Measurements from ENCODE around the gene SYTL1. TPM values are rescaled to one million over a fixed set of nuclear protein-coding genes. Genes with fewer than 3 reads are reported as not detected.

The SYTL1 gene
- total RNA-seq, 1 donor from 2014 or later: under 0.01 TPM

DNA sequence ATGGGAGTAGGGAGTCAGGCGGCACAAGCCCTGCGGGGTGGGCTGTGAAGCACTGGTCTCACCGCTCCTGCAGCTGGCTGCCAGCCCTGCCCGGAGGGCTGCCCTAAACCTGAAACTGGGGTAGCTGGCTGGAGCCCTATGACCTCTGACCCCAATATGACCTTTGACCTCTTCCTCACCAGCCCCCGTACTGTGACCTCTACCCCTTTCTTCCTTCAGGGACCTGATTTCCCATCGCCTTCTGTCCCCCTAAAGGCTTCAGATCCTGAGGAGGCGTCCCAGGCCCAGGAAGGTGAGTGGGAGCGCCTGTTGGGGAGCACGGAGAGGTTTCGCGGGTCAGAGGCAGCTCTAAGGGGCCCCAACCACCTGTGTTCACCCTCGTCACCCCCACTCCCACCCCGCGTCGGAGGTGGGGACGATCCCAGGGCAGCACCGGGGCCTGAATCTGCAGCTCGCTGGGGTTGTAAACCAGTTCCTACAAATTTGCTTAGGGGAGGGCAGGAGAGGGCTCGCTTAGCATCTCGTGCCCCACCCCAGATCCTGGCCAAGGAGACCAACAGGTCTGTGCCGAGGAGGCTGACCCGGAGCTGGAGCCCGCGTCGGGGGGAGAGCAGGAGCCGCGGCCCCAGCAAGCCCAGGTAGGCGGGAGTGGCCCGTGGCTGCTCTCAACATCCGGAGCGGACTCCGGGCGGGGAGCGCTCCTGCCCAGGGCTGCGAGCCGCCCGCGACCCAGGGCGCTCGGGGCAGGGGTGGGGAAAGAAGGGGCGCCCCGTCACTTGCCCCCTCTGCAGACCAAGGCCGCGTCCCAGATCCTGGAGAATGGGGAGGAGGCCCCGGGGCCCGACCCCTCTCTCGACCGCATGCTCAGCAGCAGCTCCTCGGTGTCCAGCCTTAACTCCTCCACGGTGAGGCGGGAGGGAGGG, 7.3 kb downstream of the SYTL1 start:
- DNase-seq (ENCODE audit: low read depth, low spot score): no peak

DNA sequence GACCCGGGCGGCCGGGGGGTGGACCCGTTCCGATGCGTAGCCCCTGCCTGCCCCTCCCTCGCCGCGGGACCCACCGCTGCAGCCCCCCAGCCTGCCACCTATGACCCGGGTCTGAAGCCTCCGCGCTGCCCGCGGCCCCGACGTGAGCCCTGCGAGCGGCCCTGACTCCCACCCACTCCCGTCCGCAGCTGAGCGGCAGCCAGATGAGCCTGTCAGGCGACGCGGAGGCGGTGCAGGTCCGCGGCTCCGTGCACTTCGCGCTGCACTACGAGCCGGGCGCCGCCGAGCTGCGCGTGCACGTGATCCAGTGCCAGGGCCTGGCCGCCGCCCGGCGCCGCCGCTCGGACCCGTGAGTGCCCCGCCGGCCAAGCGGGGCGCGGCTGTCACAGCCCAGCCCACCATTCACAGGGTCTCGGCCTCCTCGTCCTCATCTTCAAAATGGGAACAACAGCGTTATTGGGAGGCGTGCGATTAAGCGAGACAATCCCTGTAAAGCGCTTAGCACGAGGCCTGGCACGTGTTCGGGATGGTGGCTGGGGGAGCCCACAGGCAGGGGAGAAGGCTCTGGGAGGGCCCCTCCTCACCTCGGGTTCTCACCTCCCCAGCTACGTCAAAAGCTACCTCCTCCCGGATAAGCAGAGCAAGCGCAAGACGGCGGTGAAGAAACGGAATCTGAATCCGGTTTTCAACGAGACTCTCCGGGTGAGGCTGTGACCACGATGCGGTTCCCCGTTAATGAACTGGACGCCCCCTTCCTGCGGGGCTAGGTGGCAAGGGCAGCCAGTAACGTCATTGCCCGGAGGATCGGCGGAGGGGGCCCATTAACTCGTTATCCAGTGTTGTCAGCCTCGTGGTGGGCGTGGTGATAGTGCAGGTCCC, 8.2 kb downstream of the SYTL1 start:
- no peak for DNase-seq (ENCODE audit: low read depth, low spot score)

DNA sequence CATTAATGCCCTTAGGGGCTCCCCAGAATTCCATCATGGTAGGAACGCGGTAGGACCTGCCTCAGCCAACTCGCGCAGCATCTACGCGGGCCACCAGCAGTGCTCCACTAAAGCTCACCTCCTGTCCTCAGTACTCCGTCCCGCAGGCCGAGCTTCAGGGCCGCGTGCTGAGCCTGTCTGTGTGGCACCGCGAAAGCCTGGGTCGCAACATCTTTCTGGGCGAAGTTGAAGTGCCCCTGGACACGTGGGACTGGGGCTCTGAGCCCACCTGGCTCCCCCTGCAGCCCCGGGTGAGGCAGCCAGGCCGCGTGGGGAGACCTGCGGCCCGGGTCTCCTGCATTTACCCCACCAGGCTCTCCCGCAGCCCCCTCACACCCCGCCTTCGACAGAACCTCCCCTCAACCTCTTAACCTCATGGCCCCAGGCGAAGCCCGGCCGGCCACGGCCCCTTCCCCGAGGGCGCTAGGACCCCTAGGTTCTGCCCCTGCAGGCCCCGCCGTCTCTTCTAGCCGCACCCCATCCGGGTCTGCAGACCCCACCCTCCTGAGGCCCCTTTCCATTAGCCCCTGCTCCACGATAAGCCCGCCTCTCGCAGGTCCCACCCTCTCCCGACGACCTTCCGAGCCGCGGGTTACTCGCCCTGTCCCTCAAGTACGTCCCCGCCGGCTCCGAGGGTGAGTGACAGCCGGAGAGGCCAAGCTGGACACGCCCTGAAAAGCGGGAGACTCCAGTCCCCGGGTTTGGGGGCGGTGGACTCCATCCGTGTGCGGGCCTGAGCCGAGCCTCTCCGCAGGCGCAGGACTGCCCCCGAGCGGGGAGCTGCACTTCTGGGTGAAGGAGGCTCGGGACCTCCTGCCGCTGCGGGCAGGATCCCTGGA, 9.1 kb downstream of the SYTL1 start:
- DNase-seq (ENCODE audit: low read depth, low spot score): no peak

DNA sequence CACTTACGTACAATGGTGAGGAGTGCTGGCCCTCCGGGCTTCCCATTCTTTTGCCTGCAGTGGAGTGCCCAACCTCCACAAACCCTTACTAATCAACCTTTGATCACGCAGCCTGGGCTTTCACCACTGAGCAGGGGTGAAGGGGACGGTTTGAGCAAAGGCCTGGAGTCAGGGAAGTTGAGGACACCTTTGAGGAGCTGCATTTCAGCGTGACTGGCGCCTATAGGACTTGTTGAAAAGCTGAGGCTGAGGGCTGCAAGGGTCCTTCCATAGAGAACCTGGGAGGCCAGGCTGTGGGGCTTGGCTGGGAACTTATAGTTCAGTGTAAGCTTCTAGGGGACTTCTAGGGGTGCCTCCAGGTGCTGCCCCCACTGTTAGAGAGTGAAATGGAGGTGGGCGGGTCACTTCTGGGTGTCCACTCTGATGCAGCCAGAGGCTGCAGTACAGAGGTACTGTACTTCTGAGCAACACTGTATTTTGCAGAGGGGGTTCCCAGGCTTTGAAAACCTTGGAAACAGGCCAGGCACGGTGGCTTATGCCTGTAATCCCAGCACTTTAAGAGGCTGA, 9.8 kb downstream of the SYTL1 start:
- no peak for DNase-seq (ENCODE audit: low read depth, low spot score)

DNA sequence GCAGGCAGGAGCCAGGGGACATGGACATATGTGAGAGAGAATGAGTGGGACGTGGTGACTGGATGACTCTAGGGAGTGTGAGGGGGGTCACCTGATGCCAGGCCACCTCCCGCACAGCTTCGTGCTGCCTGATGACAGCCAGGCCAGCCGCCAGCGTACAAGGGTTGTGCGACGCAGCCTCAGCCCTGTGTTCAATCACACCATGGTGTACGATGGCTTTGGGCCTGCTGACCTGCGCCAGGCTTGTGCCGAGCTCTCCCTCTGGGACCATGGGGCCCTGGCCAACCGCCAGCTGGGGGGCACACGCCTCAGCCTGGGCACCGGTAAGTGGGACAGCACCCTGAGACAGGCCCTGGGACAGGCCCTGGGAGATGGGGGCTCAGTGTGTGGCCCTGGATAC, 11.3 kb downstream of the SYTL1 start:
- no peak for DNase-seq (ENCODE audit: low read depth, low spot score)

DNA sequence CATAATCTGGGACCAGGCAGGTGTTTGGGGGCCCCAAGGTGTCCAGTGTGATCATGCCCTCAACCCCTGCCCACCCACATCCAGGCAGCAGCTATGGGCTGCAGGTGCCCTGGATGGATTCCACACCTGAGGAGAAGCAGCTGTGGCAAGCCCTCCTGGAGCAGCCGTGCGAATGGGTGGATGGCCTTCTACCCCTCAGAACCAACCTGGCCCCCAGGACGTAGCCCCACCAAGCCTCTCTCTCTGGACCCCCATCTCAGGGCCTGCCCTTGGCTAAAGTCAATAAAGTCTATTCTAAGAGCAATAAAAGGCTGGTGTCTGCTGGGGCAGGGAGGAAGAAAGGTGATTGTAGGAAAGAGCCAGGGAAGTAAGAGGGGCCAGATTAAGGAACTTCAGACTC, 11.8 kb downstream of the SYTL1 start:
- DNase-seq (ENCODE audit: low read depth, low spot score): no peak

DNA sequence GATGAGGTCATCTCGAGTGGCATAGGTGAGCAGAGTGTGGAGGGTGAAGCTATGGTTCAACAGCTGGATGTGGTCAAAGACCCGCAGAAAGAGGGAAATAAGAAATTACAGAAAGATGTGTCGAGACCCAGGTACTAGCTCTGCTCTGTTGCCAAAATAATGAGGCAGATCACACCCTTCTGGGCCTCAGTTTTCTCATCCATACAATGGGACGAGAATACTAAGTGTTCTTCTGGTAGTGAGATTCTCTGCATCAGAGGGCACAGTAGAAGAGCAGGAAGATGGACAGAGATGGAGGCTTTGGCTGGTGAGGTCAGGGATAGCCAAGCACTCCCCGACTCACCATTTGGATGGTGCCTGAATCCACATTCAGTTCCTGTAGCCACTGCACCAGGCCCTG, 13.9 kb downstream of the SYTL1 start:
- no peak for DNase-seq (ENCODE audit: low read depth, low spot score)

DNA sequence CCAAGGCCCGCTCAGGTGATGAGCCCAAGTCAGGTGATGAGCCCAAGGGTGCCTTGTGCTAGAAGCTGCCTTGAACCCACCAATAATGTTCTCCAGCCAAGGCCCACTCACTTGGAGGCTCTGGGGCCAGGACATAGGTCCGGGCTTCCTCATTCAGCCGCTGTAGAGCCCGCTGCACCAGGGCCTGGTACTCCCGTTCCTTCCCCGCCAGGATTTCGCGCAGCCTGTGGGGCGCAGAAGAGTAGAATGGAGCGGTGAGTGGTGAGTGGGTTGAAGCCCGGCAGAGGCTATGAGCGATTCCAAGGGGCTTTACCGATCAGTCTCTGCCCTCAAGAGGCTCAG, 14.4 kb downstream of the SYTL1 start:
- no peak for DNase-seq (ENCODE audit: low read depth, low spot score)

DNA sequence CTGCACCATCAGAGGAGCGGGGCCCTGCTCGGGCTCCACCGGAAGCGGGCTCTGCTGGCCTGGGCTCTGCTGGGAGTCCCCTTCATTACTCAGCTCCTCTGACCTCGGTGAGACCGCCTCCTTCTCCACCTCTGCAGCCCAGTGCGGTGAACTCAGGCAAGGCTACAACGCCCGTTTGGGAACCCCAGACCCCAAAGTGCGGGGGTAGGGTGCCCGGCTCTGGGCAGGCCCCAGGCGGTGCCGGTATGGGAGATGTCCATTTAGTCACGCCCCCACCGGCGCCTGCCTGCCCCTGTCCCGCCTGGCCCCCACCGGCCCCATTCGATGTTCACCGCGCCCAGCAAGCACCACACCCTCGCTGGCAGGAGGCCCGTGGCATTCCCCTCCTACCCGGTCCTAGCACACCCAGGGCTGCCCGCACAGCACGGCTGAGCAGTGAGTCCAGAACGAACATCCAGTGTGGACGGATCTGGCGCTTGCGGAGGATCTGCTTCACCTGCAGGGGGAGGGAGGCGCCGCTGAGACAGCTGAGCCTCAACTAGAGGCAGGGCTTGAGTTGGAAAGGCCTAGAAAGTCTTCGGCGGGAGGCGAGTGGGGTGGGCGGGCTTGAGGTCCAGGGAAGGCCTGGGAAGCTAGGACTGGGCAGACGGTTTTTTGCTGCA, 14.9 kb downstream of the SYTL1 start:
- DNase-seq (ENCODE audit: low read depth, low spot score): no peak

DNA sequence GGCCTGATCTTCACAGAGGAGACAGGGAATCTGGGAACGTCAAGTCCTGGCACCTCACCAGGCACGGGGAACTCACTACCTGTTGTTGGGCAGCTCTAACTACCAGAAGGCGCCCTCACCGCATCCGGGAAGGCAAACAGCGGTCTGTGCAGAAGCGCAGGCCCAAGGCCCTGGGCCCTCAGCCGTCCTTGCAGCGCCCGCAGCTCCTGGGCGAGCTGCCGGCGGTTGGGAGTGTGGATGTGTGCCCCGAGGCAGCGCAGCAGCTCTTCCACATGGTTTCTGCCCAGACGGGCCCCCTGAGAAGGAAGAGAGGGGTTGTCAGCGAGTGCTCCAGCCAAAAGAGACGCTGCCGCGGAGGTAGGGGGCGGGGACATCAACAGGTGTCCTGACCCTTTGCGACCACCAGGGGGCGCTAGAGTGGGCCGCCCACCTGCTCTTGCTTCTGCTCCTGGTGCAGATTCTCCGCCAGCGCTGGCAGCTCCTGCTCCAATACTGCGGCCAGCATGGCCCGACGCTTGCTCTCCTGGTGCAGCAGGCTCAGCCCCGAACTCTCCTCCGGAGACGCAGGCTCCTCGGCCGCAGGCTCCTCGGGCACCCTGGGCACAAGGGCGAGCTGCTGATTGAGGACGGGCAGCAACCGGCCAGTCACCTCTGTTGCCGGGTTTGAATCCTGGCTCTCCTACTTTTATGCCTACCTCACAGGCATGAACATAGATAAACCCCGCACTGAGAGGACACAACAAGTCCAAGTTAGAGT, 15.6 kb downstream of the SYTL1 start:
- no peak for DNase-seq (ENCODE audit: low read depth, low spot score)

DNA sequence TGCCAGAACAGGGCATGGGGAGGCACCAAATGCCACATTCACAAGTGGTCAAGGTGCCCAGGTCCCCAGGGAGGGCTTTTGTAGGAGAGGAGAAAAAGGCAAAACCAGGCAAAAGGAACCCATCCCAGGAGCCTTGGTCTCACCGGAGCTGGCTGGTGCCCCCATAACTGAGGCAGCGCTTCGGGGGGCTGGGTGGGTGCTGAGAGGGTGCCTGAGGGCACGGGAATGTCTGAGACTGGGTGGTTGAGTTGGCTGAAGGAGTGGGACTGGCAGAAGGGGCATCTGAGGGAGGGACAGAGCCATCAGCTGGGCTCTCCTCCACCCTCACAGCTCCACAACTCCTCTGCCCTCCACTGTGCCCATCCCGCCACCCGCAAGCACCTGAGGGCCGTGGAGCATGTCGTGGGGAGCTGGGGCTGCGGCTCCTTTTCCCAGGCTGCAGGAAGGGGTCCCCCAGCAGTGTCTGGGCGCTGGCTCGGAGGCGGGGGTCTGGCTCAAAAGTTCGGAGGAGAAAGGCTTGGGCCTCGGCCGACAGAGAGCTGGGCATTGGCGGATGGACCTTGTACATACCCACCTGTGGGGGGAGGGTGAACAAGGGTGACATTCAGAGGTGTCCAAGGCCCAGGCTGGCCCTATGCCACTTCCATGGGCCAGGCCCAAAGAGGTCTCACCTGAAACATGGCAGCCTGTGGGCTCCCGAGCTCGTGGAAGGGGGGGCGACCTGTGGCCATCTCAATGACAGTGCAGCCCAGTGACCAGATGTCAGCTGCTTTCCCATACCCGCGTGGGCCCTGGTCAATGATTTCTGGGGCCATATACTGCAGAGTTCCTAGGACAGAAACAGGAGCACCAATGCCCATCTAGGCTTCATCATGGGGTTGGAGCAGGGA, 16.5 kb downstream of the SYTL1 start:
- no peak for DNase-seq (ENCODE audit: low read depth, low spot score)

DNA sequence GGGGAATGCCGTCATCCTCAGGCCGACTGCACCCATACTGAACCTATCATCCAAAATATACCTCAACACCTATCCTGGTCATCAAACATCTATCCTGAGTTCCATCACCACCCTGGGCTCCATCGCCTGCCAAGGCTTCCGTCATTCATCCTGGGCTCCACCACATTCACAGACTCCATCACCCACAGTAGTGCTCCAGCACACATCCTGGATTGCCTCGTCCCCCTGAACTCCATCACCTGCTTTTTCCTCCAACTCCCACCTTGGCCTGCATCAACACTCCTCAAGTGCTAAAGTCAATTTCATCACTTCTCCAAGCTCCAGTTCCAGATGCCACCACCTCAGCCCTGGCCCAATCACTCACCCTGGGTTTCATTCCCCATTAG, 17.1 kb downstream of the SYTL1 start:
- DNase-seq (ENCODE audit: low read depth, low spot score): no peak

DNA sequence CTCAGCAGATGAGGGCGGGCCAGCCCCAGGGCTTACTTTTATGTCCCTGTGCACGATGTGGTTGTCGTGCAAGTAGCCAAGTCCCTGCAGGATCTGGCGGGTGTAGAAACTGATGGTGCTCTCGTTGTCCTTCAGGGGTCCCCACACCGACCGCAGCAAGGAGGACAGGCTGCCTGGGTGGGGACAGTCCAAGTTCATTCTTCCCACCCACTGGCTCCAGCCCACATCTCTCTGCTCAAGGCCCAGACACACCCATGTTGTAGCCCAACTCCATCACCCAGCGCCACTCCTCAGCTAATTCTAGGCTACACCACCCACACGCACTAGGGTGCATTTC, 18.0 kb downstream of the SYTL1 start:
- no peak for DNase-seq (ENCODE audit: low read depth, low spot score)

DNA sequence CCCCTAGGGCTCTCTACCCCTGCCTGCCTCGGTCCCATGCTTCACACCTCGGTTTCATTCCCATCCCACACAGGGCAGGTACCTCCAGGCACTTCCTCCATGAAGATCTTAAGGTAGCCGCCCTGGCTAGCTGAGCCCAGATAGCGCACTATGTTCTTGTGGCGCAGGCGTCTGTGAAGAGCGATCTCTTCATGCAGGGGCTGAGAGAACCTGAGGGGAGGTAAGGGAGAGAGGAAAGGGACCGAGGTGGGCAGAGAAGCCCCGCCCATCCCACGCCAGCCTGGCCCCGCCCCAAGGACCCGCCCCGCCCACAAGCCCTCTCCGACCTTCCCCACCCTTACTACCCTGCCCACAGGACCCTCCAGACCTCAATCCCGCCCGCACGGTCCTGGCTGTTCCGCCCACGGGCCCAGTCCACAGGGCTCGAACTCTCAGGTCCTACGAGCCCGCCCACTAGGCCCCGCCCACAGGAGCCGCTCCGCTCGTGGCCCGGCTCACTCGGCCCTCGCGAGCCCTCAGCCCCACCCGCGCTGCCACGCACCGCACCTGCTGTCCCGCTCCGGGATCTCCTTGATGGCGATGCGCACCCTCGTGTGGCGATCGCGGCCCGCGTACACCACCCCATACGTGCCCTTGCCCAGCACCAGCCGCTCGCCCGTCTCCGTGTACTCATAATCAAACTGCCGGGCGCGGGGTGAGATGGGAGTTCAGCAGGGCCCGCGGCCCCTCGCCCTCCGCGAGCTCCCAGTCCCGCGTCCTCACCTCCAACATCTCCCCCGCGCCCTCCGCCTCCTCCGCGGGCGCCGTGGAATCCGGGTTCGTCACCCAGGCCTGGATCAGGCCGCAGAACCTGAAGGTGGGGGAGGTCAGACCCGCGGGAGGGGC, 18.6 kb downstream of the SYTL1 start:
- no peak for DNase-seq (ENCODE audit: low read depth, low spot score)

DNA sequence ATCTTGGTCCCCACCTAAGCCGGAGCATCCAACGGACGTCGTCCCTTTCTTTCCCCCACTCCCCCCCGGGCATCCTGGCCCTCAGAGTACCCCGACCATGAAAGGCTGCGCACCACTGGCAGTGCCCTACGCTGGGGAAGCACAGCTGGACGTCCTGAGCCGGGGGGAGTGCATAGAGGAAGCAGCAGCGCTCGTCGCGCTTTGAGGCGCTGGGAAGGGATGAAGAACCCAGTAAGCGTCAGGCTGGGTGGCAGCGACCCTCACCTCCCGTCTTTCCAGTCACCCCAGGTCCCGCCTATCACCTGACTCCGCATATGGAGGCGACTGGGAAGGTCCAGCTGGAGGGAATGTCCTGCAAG, 19.2 kb downstream of the SYTL1 start:
- DNase-seq (ENCODE audit: low read depth, low spot score): no peak

DNA sequence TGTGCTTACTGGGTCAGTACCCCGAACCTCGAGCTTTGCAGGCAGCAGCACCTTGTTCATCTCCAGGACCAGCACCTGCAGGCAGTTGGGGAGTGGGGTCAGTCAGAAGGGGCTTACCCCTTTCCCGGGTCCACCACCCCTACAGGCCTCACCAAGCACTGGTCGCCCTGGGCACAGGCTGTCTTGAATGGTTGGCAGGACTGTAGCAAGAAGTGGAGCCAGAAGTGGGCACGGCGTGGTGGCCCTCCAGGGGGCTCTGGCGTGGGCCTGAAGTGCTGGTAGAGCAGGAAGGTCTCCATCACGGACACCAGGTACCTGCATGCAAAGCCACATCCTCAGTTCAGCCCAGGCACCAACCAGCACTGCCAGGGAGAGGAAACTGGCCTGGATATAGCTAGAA, 19.7 kb downstream of the SYTL1 start:
- DNase-seq (ENCODE audit: low read depth, low spot score): no peak

DNA sequence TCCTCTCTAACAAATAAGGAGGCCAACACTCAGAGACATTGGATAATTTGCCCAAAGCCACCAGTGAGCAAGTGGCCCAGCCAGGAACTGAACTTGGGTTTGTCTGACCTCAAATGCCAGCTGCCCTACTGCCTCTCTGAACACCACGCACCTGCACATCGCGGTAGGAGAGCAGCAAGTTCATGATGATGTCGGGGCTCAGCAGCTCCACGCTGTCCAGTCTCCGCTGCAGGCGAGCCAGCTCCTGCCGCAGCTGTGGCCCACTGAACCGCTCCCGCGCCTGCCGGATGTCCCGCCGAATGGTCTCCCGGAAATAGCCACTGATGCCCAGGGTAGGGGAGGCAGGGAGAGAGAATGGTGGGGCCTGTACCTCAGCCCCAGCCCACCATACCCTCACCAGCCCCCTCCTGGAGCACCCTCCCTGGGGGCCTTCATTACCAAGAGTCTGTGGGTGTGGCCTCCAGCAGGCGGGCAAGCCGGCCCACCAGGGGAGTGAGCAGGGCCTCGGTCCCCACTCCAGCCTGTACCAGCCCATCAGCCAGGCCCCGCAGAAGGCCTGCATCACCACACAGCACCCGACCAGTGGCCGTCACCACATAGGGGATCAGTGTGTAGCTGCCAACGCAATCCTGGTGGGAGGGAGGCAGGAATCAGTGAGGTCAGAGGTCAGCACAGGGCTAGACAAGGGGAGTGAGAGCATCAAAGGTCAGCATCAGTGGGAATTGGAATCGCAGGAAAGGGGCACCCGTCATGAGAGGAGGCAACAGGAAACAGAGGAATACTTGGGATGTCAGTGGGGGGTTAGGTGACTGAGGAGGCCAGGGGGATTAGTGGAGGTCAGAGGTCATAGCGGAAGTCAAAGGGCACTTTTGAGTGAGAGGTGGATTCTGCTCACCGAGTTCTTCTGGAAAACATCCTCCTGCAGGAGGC, 22.2 kb downstream of the SYTL1 start:
- DNase-seq (ENCODE audit: low read depth, low spot score): no peak

Data from pulmonary artery endothelial cell (primary cell).